Nephron progenitor cell (in vitro differentiated cells): ENCODE measurements around the gene UBQLN3.

Experiments used
- DNase-seq: peaks from one replicate; pipeline ENCODE4 v3.0.0; 2021
- H3K27ac Mint-ChIP-seq: 2 replicates; pipeline ENCODE4 v1.8.0; 2021; ENCODE audit warnings: mild to moderate bottlenecking, moderate library complexity, mixed read lengths
- H3K27me3 Mint-ChIP-seq: 2 replicates; pipeline ENCODE4 v1.8.0; 2021; ENCODE audit warnings: mild to moderate bottlenecking, low read depth, mixed read lengths; ENCODE audit not compliant: poor library complexity
- H3K36me3 Mint-ChIP-seq: 2 replicates; pipeline ENCODE4 v1.8.0; 2021; ENCODE audit warnings: low read depth, mixed read lengths
- H3K4me1 Mint-ChIP-seq: 2 replicates; pipeline ENCODE4 v1.8.0; 2021; ENCODE audit warnings: mixed read lengths
- H3K4me3 Mint-ChIP-seq: 2 replicates; pipeline ENCODE4 v1.8.0; 2021; ENCODE audit warnings: mild to moderate bottlenecking, moderate library complexity, mixed read lengths
- H3K9me3 Mint-ChIP-seq: 2 replicates; pipeline ENCODE4 v1.8.0; 2021; ENCODE audit warnings: mild to moderate bottlenecking, moderate library complexity, mixed read lengths
- CTCF ChIP-seq: fragments of 200-600 bp; sonication (generic); IDR thresholded peaks from 2 replicates; pipeline ENCODE4 v1.5.0; 2021; ENCODE audit warnings: antibody characterized with exemption

UBQLN3 gene

GRCh38 chr11:5547982-5548381 lies 38.2 kb upstream of the UBQLN3 start:
- H3K4me3 Mint-ChIP-seq = no peak overlapping the region
- H3K9me3 Mint-ChIP-seq = no peaks in the 10 kb centered on the region
- H3K4me1 Mint-ChIP-seq = no peaks in the 10 kb centered on the region
- DNase-seq = no peak
- TF ChIP-seq CTCF = no peak
- peaks cover 3% of the 10 kb centered on the region for H3K27me3 Mint-ChIP-seq
- no peaks in the 10 kb centered on the region for H3K36me3 Mint-ChIP-seq
- no peak overlapping the region for H3K27ac Mint-ChIP-seq

- no peak for TF ChIP-seq CTCF
- H3K9me3 Mint-ChIP-seq = no peaks in the 10 kb centered on the region
Observed at GRCh38 chr11:5546457-5546856, 36.7 kb upstream of the UBQLN3 start.

GRCh38 chr11:5541427-5541826 lies 31.7 kb upstream of the UBQLN3 start:
- no peak for TF ChIP-seq CTCF
- Mint-ChIP-seq H3K27ac (no peak overlapping the region), H3K27me3 (peaks cover 6% of the 10 kb centered on the region), H3K9me3 (peaks cover 9% of the 10 kb centered on the region), H3K36me3 (no peaks in the 10 kb centered on the region), H3K4me1 (no peaks in the 10 kb centered on the region), H3K4me3 (no peak overlapping the region)
- no peak for DNase-seq

More at GRCh38 chr11:5546457-5546856, 36.7 kb upstream of the UBQLN3 start:
- Mint-ChIP-seq H3K4me1 (no peaks in the 10 kb centered on the region), H3K4me3 (no peak overlapping the region), H3K27me3 (no peaks in the 10 kb centered on the region), H3K36me3 (no peaks in the 10 kb centered on the region), H3K27ac (no peak overlapping the region)
- DNase-seq = no peak

- Mint-ChIP-seq H3K4me1 (no peaks in the 10 kb centered on the region), H3K36me3 (no peaks in the 10 kb centered on the region), H3K27ac (no peak overlapping the region), H3K27me3 (peaks cover 6% of the 10 kb centered on the region), H3K4me3 (no peak overlapping the region), H3K9me3 (peaks cover 9% of the 10 kb centered on the region)
- DNase-seq = no peak
- TF ChIP-seq CTCF = no peak
Observed at GRCh38 chr11:5536482-5536881, 26.7 kb upstream of the UBQLN3 start.

GRCh38 chr11:5534046-5534445 lies 24.3 kb upstream of the UBQLN3 start:
- Mint-ChIP-seq H3K4me1 (no peaks in the 10 kb centered on the region), H3K9me3 (peaks cover 9% of the 10 kb centered on the region), H3K27me3 (peaks cover 3% of the 10 kb centered on the region), H3K36me3 (no peaks in the 10 kb centered on the region), H3K4me3 (no peak overlapping the region), H3K27ac (no peak overlapping the region)
- no peak for TF ChIP-seq CTCF
- no peak for DNase-seq

- no peak for DNase-seq
- no peak overlapping the region for H3K4me3 Mint-ChIP-seq
- no peaks in the 10 kb centered on the region for H3K36me3 Mint-ChIP-seq
- H3K9me3 Mint-ChIP-seq = no peaks in the 10 kb centered on the region
- H3K27ac Mint-ChIP-seq = no peak overlapping the region
- peaks cover 7% of the 10 kb centered on the region for H3K27me3 Mint-ChIP-seq
- no peak for TF ChIP-seq CTCF
- H3K4me1 Mint-ChIP-seq = no peaks in the 10 kb centered on the region
Observed at GRCh38 chr11:5531053-5531831, 21.5 kb upstream of the UBQLN3 start.
